Stimulated activated CD4-positive, alpha-beta T cell treated with anti-CD3 and anti-CD28 coated beads, Interleukin-1b, Interleukin-23, amount 100 ng/mL, for 24 hours (primary cell): ENCODE data around the gene KAT2B.
A peak's percentile ranks its signal among the peaks of the same experiment; 100 is the strongest.

Source experiments
- DNase-seq, 4 experiments: peaks; one replicate each; pipeline ENCODE4 v3.0.0-alpha.2; 2020; ENCODE audit warnings: low read depth in 4 of 4, low spot score in 1 of 4

KAT2B gene

DNA sequence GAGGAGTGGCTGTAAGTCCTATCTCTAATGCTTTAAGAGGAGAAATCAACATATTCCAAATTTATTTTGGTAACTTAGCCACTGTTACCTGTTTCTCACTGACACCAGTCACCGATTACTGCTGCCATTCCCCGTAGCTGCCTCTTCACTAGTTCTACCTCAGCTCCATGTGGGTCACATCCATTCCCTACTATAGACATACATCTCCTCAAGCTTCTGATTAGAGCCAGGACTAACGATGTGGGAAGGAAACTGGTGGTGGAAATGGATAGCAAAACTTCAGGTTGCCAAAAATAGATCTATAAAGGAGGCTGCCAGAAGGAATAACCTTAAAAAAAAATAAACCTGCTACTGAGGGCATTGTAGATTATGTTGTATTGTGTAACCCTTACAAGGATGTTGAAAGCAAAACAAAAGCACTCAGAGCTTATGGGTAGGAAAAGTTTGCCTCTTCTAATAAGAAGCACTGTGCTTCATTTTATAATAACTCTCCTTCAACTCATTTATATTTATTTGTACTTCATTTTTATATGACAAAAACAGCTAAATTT lies 56.0 kb downstream of the KAT2B start:
- no peak for DNase-seq

DNA sequence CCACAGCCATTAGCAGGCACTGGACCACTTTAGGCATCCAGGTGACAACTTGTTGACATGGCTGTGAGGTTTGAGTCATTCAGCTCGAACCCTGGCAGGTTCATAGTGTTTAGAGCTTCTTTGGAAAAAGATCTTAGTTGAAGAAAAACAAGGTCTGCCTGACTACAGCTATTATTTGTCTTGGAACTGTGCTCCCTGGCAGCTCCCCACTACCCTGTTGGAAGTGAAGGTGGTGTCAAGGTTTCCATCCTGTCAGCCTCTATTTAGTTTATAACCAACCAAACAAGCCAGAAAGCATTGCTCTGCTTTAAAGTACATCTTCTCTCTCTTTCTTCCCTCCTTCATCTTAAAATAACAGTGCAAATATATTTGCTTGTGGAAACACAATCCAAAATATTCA lies 56.8 kb downstream of the KAT2B start:
- no peak for DNase-seq

DNA sequence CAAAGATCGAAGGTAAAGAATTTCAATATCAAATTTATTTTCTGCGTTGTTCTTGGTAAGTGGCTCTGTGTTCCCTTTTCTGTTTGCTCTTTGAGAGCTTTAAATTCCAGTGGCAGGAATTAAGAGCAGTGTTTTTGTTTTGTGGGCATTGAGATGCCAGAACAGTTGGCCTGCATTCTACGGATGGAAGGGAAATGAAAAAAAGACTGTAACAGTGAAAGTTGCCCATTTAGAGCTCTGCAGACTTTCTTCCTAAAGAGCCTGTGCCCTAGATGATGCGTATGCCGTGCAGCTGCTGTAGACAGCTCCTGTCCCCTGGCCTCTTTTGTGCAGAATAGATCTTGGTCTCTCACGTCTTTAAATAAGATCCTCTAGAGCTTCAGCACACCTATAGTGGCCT lies 58.8 kb downstream of the KAT2B start:
- no peak for DNase-seq

DNA sequence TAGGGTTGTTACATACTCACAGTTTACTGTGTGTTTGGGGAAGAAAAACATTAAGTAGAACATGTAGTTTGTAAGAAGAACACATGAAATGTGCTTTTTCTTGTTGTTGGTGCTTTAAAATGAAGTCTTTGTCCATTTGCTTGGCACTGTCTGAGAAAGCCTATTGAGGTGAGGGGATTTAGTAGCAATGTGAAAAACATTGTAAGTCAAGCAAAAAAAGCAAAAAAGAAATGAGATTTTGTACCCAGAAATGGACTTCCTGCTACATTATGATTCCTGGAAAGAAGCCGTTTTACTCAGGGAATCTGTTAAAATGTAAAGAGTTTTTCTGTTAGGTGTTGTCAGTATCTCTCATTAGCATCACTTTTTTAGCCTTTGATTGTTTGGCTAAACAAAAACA lies 59.9 kb downstream of the KAT2B start:
- no peak for DNase-seq

DNA sequence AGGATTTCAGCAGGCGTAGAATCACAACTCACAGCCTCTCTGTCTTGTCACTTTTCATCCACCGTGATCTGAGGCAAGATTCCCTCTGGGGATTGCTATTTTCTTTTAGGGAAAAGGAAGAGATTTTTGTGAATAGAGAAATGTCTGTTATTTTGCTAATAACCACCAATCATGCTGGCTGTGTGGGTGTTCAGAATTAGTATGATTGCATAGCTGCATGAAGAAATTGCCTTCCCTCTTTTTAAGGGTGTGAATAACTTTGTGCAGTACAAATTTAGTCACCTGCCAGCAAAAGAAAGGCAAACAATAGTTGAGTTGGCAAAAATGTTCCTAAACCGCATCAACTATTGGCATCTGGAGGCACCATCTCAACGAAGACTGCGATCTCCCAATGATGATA lies 60.8 kb downstream of the KAT2B start:
- DNase-seq, result no peak

DNA sequence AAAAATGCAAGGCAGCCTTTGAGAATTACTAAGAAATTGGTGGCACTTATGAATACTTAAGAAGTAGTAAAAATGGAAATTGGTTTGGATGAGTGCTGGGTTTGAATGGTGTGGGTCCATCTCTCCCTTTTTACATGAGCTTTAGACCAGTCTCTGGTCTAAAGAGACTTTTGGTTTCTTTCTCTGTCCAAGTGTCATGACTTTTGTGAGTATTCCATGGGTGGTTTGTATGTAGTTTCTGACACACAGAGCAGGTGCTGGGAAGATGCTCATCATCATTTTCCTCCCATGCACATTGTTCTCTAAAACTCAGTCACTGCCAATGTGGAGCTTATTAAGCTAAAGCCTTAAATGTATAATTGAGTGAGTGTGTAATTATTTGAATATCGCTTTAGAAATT lies 63.5 kb downstream of the KAT2B start:
- DNase-seq, result no peak

DNA sequence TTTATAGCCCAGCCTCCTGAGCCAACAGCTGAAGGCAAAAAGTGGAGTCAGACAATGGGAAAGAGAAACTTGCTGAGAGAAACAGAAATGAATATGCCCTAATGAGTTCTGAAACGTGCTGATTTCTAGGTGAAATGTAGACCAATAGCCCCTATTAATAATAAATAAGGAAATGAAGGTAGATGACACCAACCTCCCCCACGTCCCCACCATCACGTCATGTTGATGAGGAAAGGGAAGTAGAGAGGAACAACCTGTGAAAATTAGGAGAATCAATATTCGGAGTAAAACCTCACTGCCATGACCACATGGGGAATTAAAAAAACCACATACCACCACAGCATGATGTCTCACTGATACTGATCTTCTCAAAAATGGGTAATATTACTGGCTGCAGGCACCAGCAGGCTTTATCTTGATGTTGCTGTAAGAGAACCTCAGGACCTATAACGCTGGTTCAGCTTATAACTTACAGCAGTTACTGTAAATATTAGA lies 64.0 kb downstream of the KAT2B start:
- DNase-seq, result peak in 2 of 4 experiments; percentile 14 to 21

DNA sequence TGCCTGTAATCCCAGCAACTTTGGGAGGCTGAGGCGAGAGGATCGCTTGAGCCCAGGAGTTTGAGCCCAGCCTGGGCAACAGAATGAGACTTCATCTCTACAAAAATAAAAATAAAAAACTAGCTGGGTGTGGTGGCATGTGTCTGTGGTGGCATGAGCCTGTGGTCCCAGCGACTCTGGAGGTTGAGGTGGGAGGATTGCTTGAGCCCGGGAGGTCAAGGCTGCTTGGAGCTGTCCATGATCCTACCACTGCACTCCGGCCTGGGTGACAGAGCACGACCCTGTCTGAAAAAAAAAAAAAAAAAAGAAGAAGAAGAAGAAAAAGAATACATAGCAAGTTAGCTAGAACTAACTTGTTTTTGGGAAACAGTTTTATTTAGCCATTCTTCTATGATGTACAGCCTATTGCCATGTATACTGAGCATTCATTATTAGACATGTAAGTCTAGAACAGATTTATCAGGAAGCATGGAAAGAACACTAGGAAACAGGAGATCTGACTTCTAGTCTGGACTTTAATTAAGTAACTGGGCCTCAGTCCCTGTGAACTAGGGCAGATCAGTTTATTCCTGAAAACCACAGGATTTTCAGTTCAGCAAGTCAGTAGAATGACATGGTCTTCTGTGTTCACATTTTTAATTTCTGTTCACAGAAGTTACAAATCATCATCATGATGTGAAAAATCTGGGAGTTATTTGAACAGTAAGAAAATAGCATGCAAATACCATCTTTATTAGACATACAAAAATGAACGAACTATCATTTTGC lies 65.5 kb downstream of the KAT2B start:
- DNase-seq, result no peak

DNA sequence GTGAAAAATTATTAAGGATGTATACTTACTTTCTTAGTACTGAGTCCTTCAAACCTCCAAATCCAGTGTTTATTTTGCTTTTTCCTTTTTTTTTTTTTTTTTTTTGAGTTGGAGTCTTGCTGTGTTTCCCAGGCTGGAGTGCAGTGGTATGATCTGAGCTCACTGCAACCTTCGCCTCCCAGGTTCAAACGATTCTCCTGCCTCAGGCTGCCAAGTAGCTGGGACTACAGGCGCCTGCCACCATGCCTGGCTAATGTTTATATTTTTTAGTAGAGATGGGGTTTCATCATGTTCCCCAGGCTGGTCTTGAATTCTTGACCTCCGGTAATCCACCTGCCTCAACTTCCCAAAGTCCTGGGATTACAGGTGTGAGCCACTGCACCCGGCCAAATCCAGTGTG lies 67.5 kb downstream of the KAT2B start:
- DNase-seq, result no peak

DNA sequence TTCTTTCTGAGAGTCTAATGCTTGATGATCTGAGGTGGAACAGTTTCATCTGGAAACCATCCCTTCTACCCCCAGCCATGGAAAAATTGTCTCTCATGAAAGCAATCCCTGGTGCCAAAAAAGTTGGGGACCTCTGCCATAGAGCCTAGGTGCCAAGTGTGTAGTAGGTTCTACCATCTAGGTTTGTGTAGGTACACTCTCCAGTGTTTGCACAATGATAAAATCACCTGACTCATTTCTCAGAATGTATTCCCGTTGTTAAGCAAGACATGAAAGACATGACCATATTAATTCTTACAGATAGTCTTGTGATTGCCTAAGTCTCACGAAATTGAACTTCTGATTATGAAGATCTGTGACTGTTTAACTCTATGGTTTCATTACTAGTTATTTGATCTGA lies 68.6 kb downstream of the KAT2B start:
- DNase-seq, result no peak

DNA sequence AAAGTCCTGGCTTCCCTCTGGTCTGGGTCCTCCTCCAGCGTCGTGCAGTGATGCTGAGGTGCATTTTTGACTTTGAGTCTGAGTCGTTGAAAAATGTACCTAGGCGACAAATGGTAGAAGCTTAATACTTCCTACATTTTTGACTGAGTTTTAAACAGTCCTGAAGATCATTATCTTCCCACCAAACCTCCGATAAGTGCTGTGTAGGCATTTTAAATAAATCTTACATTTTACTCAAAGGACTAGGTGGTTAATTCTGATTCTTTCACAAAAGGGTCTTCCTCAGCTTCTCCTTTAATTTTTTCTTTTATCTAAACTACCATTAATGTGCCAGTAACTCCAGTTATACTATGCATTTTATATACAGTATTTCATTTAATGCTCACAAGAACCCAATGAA lies 70.6 kb downstream of the KAT2B start:
- DNase-seq, result no peak

DNA sequence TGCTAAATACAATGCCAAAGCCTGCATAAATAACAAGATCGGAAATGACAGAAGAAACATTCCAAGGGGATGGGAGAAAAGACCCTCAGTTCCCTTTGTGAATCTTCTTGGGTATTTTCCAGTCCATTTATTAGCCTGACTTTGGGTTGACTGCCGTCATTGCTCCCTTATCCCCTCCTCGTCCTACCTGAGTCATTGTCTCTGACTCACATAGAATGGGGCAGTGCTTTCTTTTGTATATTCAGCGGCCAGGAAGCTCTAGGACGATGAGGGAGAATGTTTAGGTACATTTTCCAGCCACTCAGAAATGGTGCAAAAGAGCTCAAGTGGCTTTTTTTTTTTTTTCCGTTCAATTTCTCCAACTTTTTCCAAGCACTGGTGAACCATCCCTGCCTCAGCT lies 71.6 kb downstream of the KAT2B start:
- no peak for DNase-seq

DNA sequence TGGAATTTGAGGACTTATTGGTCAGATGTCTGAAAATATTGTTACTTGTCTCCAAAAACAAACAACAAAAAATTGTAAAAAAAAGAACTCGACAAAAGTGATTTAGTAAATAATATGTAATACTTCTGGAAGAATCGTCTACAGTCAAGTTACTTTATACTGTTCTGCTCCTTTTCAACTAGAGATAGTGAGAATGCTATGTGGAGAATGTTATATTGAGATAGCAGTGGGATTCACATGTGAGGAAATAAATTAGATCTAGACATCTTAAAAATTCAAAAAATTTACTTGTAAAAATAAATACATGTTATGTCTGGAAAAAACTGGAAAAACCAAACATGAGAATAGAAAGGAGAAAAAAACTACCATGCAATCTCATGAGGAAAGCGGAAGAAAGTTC lies 80.8 kb downstream of the KAT2B start:
- DNase-seq, result no peak

DNA sequence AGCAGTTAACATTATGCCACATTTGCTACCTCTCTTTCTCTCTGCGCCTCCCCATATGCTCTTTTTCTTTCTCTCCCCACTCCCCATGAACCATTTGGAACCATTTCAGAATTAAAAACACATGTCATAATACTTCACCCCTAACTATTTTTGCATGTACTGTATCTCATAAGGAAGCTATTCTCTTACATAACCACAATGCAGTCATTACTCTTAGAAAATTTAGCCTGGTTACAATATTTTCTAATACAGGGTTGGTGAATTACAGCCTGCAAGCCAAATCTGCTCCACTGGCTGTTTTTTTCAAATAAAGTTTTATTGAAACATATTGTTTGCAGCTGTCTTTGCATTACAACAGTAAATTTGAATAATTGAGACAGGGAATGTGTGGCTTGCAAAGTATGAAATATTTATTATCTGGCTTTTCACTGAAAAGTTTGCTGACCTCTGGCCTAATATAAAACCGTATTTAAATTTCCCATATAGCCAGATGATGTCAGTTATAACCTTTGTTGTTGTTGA lies 82.9 kb downstream of the KAT2B start:
- no peak for DNase-seq

DNA sequence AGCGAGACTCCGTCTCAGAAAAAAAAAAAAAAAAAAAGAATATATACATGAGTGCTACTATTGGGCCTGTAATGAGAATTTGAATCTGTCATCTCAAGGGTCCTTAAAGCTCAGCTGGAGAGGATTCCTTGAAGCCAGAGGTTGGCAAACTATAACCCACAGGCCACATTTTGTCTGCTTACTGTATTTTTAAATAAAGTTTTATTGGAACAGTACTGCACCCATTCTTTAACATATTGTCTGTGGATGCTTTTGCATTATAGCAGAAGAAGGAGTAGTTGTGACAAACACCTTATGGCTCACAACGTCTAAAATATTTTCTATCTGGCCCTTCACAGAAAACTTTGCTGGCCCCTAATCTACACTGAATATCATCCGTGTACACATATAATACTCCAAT lies 85.0 kb downstream of the KAT2B start:
- DNase-seq, result no peak

DNA sequence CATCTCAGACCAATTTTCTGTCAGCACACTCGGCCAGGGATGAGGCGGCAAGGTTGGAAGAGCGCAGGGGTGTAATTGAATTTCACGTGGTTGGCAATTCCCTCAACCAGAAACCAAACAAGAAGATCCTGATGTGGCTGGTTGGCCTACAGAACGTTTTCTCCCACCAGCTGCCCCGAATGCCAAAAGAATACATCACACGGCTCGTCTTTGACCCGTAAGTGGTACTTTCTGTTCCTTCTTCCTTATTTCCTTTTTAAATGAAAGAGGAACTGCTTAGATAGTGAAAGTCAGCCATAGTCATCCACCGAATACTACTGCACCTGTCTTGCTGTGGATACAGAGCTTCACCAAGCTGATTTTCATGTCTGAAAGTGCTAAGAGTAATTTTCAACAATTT lies 85.7 kb downstream of the KAT2B start:
- no peak for DNase-seq

DNA sequence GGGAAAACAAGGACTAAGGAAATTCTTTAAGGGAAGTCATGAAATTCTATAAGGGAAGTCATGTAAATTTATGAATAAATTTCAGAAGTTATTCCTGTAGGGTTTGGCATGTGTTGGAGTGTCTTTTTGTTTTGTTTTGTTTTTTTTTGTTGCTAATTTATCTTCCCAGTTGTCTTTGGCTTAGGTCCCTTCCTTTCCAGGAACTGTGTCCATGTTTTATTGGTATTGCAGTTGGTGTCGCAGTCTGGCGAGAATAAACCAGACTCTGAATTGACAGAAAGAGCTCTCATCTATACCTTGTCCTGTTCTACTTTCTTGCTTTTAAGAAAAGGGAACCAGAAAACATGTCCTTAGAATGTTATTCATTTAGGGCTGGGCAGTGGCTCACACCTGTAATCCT lies 88.1 kb downstream of the KAT2B start:
- no peak for DNase-seq

DNA sequence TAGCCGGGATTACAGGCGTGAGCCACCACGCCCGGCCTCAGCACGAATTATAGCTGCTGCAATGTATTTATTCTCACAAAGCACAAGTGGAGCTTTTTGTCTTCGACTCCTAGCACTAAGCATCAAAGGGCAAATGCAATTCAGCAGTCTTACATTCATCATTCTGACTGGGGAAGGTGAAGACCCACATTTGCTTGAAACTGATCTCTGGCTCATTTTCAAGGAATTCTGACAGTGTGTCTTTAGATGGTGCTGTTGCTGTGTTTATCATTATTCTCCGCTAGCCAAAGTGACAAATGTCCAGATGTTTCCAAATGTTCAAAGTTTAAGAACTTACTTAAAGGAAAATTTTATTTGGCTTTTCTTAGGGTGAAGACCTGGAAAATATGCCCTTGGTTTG lies 89.9 kb downstream of the KAT2B start:
- DNase-seq, result no peak

DNA sequence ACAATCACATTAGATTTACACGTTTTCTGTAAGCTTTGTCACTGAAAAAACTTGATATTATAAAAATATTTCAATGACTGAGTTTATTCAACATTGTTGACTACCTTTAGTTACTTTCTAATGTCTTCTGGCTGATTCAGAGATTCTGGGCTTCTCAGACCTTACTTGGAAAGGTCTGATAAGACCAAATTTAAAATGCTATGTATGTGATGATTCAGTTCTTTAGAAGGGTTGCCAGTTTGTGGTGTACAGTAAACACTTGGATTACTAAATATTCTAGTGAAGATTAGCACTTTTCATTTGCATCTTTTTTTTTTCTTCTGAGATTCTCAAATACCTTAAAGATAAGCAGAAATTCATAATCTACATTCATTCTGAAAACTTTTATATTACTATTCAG lies 96.0 kb downstream of the KAT2B start:
- no peak for DNase-seq

DNA sequence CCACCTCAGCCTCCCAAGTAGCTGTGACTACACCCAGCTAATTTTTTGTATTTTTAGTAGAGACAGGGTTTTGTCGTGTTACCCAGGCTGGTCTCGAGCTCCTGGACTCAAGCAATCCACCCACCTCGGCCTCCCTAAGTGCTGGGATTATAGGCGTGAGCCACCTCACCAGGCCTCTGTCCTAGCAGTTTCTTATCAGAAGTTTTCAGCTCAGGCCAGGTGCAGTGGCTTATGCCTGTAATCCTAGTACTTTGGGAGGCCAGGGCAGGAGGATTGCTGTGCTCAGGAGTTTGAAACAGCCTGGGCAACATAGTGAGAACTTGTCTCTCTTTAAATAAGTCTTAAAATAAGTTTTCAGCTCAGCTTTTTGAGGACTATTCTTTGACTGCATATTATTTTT lies 97.4 kb downstream of the KAT2B start:
- DNase-seq, result no peak

DNA sequence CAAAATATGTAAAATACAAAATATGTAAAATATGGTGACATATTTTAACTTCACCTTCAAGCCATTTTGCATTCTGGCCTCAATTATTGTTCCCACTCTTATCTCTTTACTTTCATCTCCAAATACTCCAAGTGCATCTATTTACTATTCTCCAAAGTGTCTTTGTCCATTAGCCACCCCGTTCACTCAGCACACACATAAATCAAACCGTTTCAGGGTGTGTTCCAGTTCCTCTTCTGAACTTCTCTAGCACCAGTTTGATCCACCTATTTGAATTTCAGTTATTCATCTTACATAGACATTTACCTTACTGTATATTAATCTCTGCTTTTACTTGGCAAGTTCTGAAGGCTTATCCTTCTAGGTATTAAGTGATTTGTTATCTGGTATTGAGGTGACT lies 100.6 kb downstream of the KAT2B start:
- DNase-seq, result no peak

DNA sequence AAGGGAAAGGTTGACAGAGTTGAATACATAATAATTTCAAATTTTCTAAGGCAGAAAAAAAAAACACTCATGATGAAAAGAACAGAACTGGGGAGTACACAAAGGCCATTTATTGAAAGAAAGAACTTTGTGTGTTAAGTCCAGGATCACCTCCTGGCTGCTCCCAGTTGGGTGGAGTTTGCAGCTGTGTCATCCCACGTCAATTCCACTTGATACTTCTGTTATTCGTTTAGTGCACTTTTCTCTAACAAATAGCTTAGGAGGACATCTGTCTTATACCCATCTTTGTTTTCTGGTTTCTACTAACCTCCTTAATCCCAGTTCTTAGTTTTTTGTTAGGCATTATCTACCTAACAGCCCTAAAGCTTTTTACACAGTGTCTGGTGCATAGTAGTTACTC lies 101.1 kb downstream of the KAT2B start:
- DNase-seq, result no peak

DNA sequence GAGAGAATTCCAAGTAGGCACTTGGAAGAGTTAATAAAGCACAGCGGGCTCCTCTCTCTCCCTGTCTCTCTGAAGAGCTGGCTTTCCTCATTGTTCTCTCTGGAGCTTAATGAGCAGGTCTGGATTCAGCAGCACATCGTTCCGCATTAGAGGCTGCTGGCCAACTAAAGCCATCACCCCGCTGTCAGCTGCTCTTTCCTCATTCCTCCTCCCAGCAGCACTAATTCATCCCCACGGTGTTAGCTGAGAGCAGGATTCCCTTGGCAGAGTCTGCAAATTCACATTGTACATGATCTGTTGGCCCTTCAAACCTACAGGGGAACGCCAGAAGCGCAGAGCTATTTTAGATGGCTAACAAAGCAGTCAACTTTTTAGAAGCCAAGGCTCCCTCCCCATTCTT lies 101.6 kb downstream of the KAT2B start:
- no peak for DNase-seq
